ENCODE data around the gene ASB13.

- TF ChIP-seq EZH2 (IDR thresholded peaks at IDR 0.05) (no peak), POLR2AphosphoS5 (IDR thresholded peaks at IDR 0.05; ENCODE audit: borderline replicate concordance, low read depth, low read length) (no peak), FOXP2 (optimal IDR thresholded peaks at IDR 0.05; ENCODE audit: control extremely low read depth, extremely low read length, insufficient read depth) (no peak)
Measured at GRCh38 chr10:5606864-5607263, 59.5 kb downstream of the ASB13 start.

Measured in SK-N-MC (cell line).